PC-3 (cell line): ENCODE data around the gene RCOR1. TPM values are rescaled to one million over a fixed set of nuclear protein-coding genes. Genes with fewer than 3 reads are reported as not detected.

ENCODE experiments used
- ATAC-seq: fragments of 200-7000 bp; cut with Tn5 transposase; 2 replicates; pipeline ENCODE4 v1.9.1; 2020; ENCODE audit warnings: mild to moderate bottlenecking, moderate library complexity
- BruUV-seq: library from RNA; stranded (reverse); fragments of 400-500 nt; replicated peaks from 2 replicates; lab custom pipeline; 2021; lab: Mats Ljungman, UMichigan
- CTCF ChIA-PET: fragments of 300-600 bp; sonication (Branson Sonifier 250); formaldehyde crosslinking; loops from one replicate; lab custom pipeline; 2022; ENCODE audit warnings: antibody characterized with exemption; lab: Charles Lee
- POLR2A ChIA-PET: fragments of 300-600 bp; sonication (Branson Sonifier 250); formaldehyde crosslinking; loops from one replicate; lab custom pipeline; 2022; ENCODE audit warnings: antibody characterized with exemption; ENCODE audit not compliant: unreplicated experiment; lab: Charles Lee
- DNase-seq: peaks from one replicate; pipeline ENCODE4 v3.0.0-alpha.2; 2015
- H2AFZ ChIP-seq: fragments of 300-600 bp; sonication (generic); 2 replicates; pipeline ENCODE4 v1.6.0; 2016; ENCODE audit warnings: antibody characterized with exemption, low read length
- H3F3A ChIP-seq: fragments of 300-600 bp; sonication (generic); one replicate; pipeline ENCODE4 v1.6.0; 2017; ENCODE audit warnings: antibody characterized with exemption, low read length, control low read depth, mild to moderate bottlenecking; ENCODE audit not compliant: unreplicated experiment
- H3K27ac ChIP-seq: fragments of 300-600 bp; sonication (generic); 2 replicates; pipeline ENCODE4 v1.5.1; 2016; ENCODE audit warnings: mild to moderate bottlenecking, low read length
- H3K27me3 ChIP-seq: fragments of 300-600 bp; sonication (generic); 2 replicates; pipeline ENCODE4 v1.6.1; 2016; ENCODE audit warnings: low read length, mixed read lengths
- H3K36me3 ChIP-seq: fragments of 300-600 bp; sonication (generic); 2 replicates; pipeline ENCODE4 v1.6.1; 2016; ENCODE audit warnings: low read depth, mixed run types, low read length, mixed read lengths
- H3K4me1 ChIP-seq: fragments of 300-600 bp; sonication (generic); 2 replicates; pipeline ENCODE4 v1.5.1; 2016; ENCODE audit warnings: low read length; ENCODE audit not compliant: insufficient read depth
- H3K4me2 ChIP-seq: fragments of 300-600 bp; sonication (generic); 2 replicates; pipeline ENCODE4 v1.6.0; 2016; ENCODE audit warnings: low read length
- H3K4me3 ChIP-seq: fragments of 300-600 bp; sonication (generic); 2 replicates; pipeline ENCODE4 v1.5.1; 2016; ENCODE audit warnings: mild to moderate bottlenecking, low read length, mixed read lengths
- H3K79me2 ChIP-seq: fragments of 300-600 bp; sonication (generic); 2 replicates; pipeline ENCODE4 v1.6.1; 2017; ENCODE audit warnings: low read length, mixed read lengths
- H3K9ac ChIP-seq: fragments of 300-600 bp; sonication (generic); 2 replicates; pipeline ENCODE4 v1.6.0; 2016; ENCODE audit warnings: mild to moderate bottlenecking, low read length
- H3K9me2 ChIP-seq: fragments of 300-600 bp; sonication (generic); replicated peaks from 2 replicates; pipeline ENCODE4 v1.6.1; 2016; ENCODE audit warnings: mixed run types, low read length, mixed read lengths
- H3K9me3 ChIP-seq: fragments of 300-600 bp; sonication (generic); 2 replicates; pipeline ENCODE4 v1.6.1; 2016; ENCODE audit warnings: low read length, mixed read lengths
- H4K20me1 ChIP-seq: fragments of 300-600 bp; sonication (generic); 2 replicates; pipeline ENCODE4 v1.6.1; 2016; ENCODE audit warnings: low read length, mixed read lengths
- EZH2 ChIP-seq: fragments of 300-600 bp; sonication (generic); IDR thresholded peaks from one replicate; pipeline ENCODE4 v1.6.1; 2017; ENCODE audit warnings: antibody characterized with exemption, mild to moderate bottlenecking, low read length; ENCODE audit not compliant: unreplicated experiment
- EZH2phosphoT487 ChIP-seq: fragments of 300-600 bp; sonication (generic); IDR thresholded peaks from 2 replicates; pipeline ENCODE4 v1.6.1; 2018; ENCODE audit warnings: mild to moderate bottlenecking, antibody characterized with exemption, low read length, borderline replicate concordance
- intact Hi-C: fragments of 100-400 bp; cut with micrococcal nuclease; formaldehyde crosslinking; loops from 2 replicates; pipeline ENCODE4 v1.9.0; 2023
- total RNA-seq: library from RNA; depleted of rRNA; stranded (reverse); fragments of >200 nt; gene quantifications from 2 replicates; pipeline ENCODE4 v1.2.3, GENCODE V29; 2014
- TF ChIP-seq, protein P1 (sequence below): fragments of 300-600 bp; sonication (generic); conservative IDR thresholded peaks from 2 replicates; pipeline ENCODE4 v1.5.1; 2017; ENCODE audit warnings: antibody characterized with exemption, low read depth, mild to moderate bottlenecking, low read length

The RCOR1 gene
- total RNA-seq, 1 experiment from 2014 or later, result 22.2 TPM

- ChIA-PET POLR2A (no interaction called here), CTCF (no interaction called here)
- DNase-seq (no peak), ATAC-seq (no peak)
- no TSS peak for BruUV-seq
- Histone ChIP-seq H3K4me1 (peaks cover 5% of the 10 kb centered on the region; the same call in 1 of the 2 replicates), H3K9me2 (no peaks in the 10 kb centered on the region), H3K4me3 (no peak overlapping the region), H3K9ac (no peak overlapping the region), H3F3A (no peaks in the 10 kb centered on the region), H3K27ac (no peak overlapping the region), H3K27me3 (no peaks in the 10 kb centered on the region), H3K36me3 (no peaks in the 10 kb centered on the region), H2AFZ (no peak overlapping the region), H3K79me2 (peaks cover 99% of the 10 kb centered on the region), H3K9me3 (no peaks in the 10 kb centered on the region), H3K4me2 (no peak overlapping the region), H4K20me1 (peaks cover 64% of the 10 kb centered on the region)
- intact Hi-C loops, result no loop called here
- TF ChIP-seq EZH2 (no peak), EZH2phosphoT487 (no peak)
- TF ChIP-seq, protein P1, sequence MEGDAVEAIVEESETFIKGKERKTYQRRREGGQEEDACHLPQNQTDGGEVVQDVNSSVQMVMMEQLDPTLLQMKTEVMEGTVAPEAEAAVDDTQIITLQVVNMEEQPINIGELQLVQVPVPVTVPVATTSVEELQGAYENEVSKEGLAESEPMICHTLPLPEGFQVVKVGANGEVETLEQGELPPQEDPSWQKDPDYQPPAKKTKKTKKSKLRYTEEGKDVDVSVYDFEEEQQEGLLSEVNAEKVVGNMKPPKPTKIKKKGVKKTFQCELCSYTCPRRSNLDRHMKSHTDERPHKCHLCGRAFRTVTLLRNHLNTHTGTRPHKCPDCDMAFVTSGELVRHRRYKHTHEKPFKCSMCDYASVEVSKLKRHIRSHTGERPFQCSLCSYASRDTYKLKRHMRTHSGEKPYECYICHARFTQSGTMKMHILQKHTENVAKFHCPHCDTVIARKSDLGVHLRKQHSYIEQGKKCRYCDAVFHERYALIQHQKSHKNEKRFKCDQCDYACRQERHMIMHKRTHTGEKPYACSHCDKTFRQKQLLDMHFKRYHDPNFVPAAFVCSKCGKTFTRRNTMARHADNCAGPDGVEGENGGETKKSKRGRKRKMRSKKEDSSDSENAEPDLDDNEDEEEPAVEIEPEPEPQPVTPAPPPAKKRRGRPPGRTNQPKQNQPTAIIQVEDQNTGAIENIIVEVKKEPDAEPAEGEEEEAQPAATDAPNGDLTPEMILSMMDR, result no peak
These were observed 53.4 kb downstream of the RCOR1 start for GRCh38 chr14:102645746-102646440.

DNA sequence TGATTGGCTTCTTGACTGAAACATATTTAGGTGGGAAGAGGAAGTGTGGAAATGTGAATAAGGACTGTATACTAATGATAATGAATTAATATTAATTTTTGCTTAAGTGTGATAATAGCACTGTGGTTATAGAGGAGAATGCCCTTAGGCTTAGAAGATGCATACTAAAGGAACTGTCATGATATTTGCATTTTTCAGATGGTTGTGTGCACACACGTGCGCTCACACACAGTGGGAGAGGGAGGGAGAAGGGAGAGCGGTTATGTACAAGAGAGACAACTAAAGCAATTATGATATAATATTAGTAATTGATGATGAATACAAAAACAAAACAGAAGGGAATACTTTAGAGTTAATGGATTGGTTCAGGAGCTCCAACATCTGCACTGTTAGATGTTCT lies 54.2 kb downstream of the RCOR1 start:
- Histone ChIP-seq H3K27ac (no peak overlapping the region), H3K36me3 (no peaks in the 10 kb centered on the region), H4K20me1 (peaks cover 62% of the 10 kb centered on the region), H3K9ac (no peak overlapping the region), H3K4me3 (no peak overlapping the region), H3K79me2 (peaks cover 99% of the 10 kb centered on the region), H3K9me2 (no peaks in the 10 kb centered on the region), H2AFZ (no peak overlapping the region), H3K4me2 (no peak overlapping the region), H3K9me3 (no peaks in the 10 kb centered on the region), H3K4me1 (peaks cover 5% of the 10 kb centered on the region; the same call in 1 of the 2 replicates), H3K27me3 (no peaks in the 10 kb centered on the region), H3F3A (no peaks in the 10 kb centered on the region)
- no peak for DNase-seq
- BruUV-seq, result no TSS peak
- CTCF ChIA-PET, result no interaction called here
- TF ChIP-seq EZH2phosphoT487 (no peak), EZH2 (no peak)
- TF ChIP-seq, protein P1, result no peak
- ATAC-seq, result 0 out of 2 replicates have a peak, but pooled peaks have one; percentile 14
- POLR2A ChIA-PET, result no interaction called here
- intact Hi-C loops, result no loop called here

- no TSS peak for BruUV-seq
- H4K20me1 ChIP-seq, result peaks cover 22% of the 10 kb centered on the region
- CTCF ChIA-PET, result interaction anchor here (0.6 kb wide), 1 partner anchor 353 kb away, joined by 3 read pairs; no protein-coding TSS in a partner anchor
These were observed 59.7 kb downstream of the RCOR1 start for GRCh38 chr14:102652194-102652593.

More at GRCh38 chr14:102652194-102652593, 59.7 kb downstream of the RCOR1 start:
- Histone ChIP-seq H3K9me3 (no peaks in the 10 kb centered on the region), H3K9me2 (no peaks in the 10 kb centered on the region), H3K4me3 (no peak overlapping the region), H3K79me2 (peaks cover 99% of the 10 kb centered on the region), H3K9ac (no peak overlapping the region), H3F3A (no peaks in the 10 kb centered on the region), H3K27me3 (no peaks in the 10 kb centered on the region), H3K4me1 (peaks cover 23% of the 10 kb centered on the region), H3K36me3 (no peaks in the 10 kb centered on the region), H3K27ac (no peak overlapping the region), H3K4me2 (no peak overlapping the region), H2AFZ (no peak overlapping the region)
- intact Hi-C loops, result no loop called here
- DNase-seq, result no peak
- POLR2A ChIA-PET, result no interaction called here
- TF ChIP-seq EZH2 (no peak), EZH2phosphoT487 (no peak)
- TF ChIP-seq, protein P1, result no peak
- no peak for ATAC-seq
